SK-MEL-5 (cell line): ENCODE measurements around the gene TLCD1. TPM values are rescaled to one million over a fixed set of nuclear protein-coding genes. Genes with fewer than 3 reads are reported as not detected.
A peak's percentile ranks its signal among the peaks of the same experiment; 100 is the strongest.

Source experiments
- DNase-seq: peaks from one replicate; pipeline ENCODE4 v3.0.0-alpha.2; 2016; ENCODE audit warnings: low read depth, low spot score
- in situ Hi-C: cut with HindIII; loops from 2 replicates; pipeline ENCODE4 v1.10.0; 2016; ENCODE audit warnings: low sequenced_read_pairs, high pct_unique_total_duplicates, low pct_unique_long_range_greater_than_20kb
- total RNA-seq: library from RNA; depleted of rRNA; stranded (reverse); fragments of >200 nt; shearing (Covaris generic); gene quantifications from 2 replicates; pipeline ENCODE4 v1.2.3, GENCODE V29; 2014

TLCD1 gene
- total RNA-seq, 1 experiment from 2014 or later, result 17.3 TPM

- in situ Hi-C loops, result no loop called here
- DNase-seq, result no peak
These were observed 20.9 kb downstream of the TLCD1 start for GRCh38 chr17:28705074-28705659.

- DNase-seq, result no peak
- in situ Hi-C loops, result no loop called here
These were observed 21.7 kb downstream of the TLCD1 start for GRCh38 chr17:28704219-28704858.

GRCh38 chr17:28703552-28704218 lies 22.3 kb downstream of the TLCD1 start:
- in situ Hi-C loops, result no loop called here
- DNase-seq, result no peak

- no peak for DNase-seq
- in situ Hi-C loops, result no loop called here
These were observed 23.3 kb downstream of the TLCD1 start for GRCh38 chr17:28702752-28703150.

- no peak for DNase-seq
- in situ Hi-C loops, result no loop called here
These were observed 23.8 kb downstream of the TLCD1 start for GRCh38 chr17:28702026-28702751.

- in situ Hi-C loops, result no loop called here
- no peak for DNase-seq
These were observed 25.1 kb downstream of the TLCD1 start for GRCh38 chr17:28700830-28701492.

- DNase-seq, result no peak
- in situ Hi-C loops, result no loop called here
These were observed 25.8 kb downstream of the TLCD1 start for GRCh38 chr17:28700278-28700677.

- DNase-seq, result no peak
- in situ Hi-C loops, result no loop called here
These were observed 27.6 kb downstream of the TLCD1 start for GRCh38 chr17:28698253-28698941.

- in situ Hi-C loops, result no loop called here
- peak; percentile 70 for DNase-seq
These were observed 32.2 kb downstream of the TLCD1 start for GRCh38 chr17:28693869-28694268.

- DNase-seq, result no peak
- in situ Hi-C loops, result no loop called here
These were observed 37.0 kb downstream of the TLCD1 start for GRCh38 chr17:28689011-28689410.

GRCh38 chr17:28688481-28688880 lies 37.6 kb downstream of the TLCD1 start:
- in situ Hi-C loops, result no loop called here
- DNase-seq, result no peak

GRCh38 chr17:28686296-28686695 lies 39.7 kb downstream of the TLCD1 start:
- in situ Hi-C loops, result no loop called here
- peak; percentile 14 for DNase-seq

GRCh38 chr17:28685366-28685765 lies 40.7 kb downstream of the TLCD1 start:
- no peak for DNase-seq
- in situ Hi-C loops, result no loop called here

- DNase-seq, result peak; percentile 62
- in situ Hi-C loops, result no loop called here
These were observed 41.1 kb downstream of the TLCD1 start for GRCh38 chr17:28684963-28685362.

- DNase-seq, result no peak
- in situ Hi-C loops, result no loop called here
These were observed 43.4 kb downstream of the TLCD1 start for GRCh38 chr17:28682655-28683054.

- in situ Hi-C loops, result no loop called here
- DNase-seq, result peak; percentile 32
These were observed 50.1 kb downstream of the TLCD1 start for GRCh38 chr17:28675980-28676379.

GRCh38 chr17:28675490-28675889 lies 50.5 kb downstream of the TLCD1 start:
- no peak for DNase-seq
- in situ Hi-C loops, result no loop called here
